Left lung (tissue), 14 donors: ENCODE measurements around the gene TRIM68. TPM values are rescaled to one million over a fixed set of nuclear protein-coding genes. Genes with fewer than 3 reads are reported as not detected.
A peak's percentile ranks its signal among the peaks of the same experiment; 100 is the strongest.

ENCODE experiments used
- ATAC-seq: fragments of 200-7000 bp; cut with Tn5 transposase; one replicate; pipeline ENCODE4 v1.9.1; 2020; ENCODE audit warnings: moderate library complexity
- DNase-seq, 4 donors: peaks; one replicate each; pipeline ENCODE4 v3.0.0-alpha.2; 2013 to 2020
- H3K27ac ChIP-seq, 2 donors: fragments of 200-600 bp; sonication (generic) in 1 of 2; one replicate each; pipeline versions ENCODE4 v1.5.0 to v1.8.0; 2020 to 2021
- H3K27me3 ChIP-seq, 2 donors: fragments of 200-600 bp; sonication (generic) in 1 of 2; one replicate each; pipeline versions ENCODE4 v1.5.0 to v1.8.0; 2020 to 2021
- H3K36me3 ChIP-seq, 2 donors: fragments of 200-600 bp; sonication (generic) in 1 of 2; one replicate each; pipeline versions ENCODE4 v1.5.0 to v1.8.0; 2020 to 2021
- H3K4me1 ChIP-seq, 2 donors: fragments of 200-600 bp; one replicate each; pipeline ENCODE4 v1.8.0; 2021
- H3K4me3 ChIP-seq, 2 donors: fragments of 200-600 bp; sonication (generic) in 1 of 2; one replicate each; pipeline versions ENCODE4 v1.5.0 to v1.8.0; 2020 to 2021; ENCODE audit warnings: mild to moderate bottlenecking in 1 of 2
- H3K9me3 ChIP-seq, 2 donors: fragments of 200-600 bp; sonication (generic) in 1 of 2; one replicate each; pipeline versions ENCODE4 v1.5.0 to v1.8.0; 2020 to 2021
- intact Hi-C, 2 donors: fragments of 100-400 bp; cut with DNase I; formaldehyde crosslinking; loops; one replicate each; pipeline versions ENCODE4 v1.11.2 to v1.14.2; 2022
- long read RNA-seq, 12 donors: library from polyadenylated mRNA in 2 of 12; unstranded in 2 of 12; transcript quantifications; one replicate each; pipeline ENCODE4 v2.0.0 and lab custom pipeline, GENCODE V29; 2019 to 2026
- polyA plus RNA-seq, 6 donors: library from polyadenylated mRNA; unstranded; fragments of 120-200 nt; gene quantifications; one replicate each; pipeline ENCODE4 v1.2.1, GENCODE V29; 2013; ENCODE audit not compliant: insufficient read length in 6 of 6
- total RNA-seq, 2 donors: library from RNA; stranded (reverse); fragmentation: NEBNext Ultra II Directional; extraction: Animal tissue kit (Norgen Biotek cat#: 25700); gene quantifications; one replicate each; pipeline ENCODE4 v1.2.1, GENCODE V29; 2021
- TF ChIP-seq, protein P1 (sequence below), 2 donors: fragments of 200-600 bp; sonication (generic) in 1 of 2; IDR thresholded peaks; one replicate each; pipeline versions ENCODE4 v1.5.0 to v1.8.0; 2021; ENCODE audit warnings: antibody characterized with exemption in 2 of 2
- donor health status: DM: no; HTN: yes; CAD: no.
- donor health status: DM: no; HTN: no; CAD: no.

TRIM68 gene, protein sequence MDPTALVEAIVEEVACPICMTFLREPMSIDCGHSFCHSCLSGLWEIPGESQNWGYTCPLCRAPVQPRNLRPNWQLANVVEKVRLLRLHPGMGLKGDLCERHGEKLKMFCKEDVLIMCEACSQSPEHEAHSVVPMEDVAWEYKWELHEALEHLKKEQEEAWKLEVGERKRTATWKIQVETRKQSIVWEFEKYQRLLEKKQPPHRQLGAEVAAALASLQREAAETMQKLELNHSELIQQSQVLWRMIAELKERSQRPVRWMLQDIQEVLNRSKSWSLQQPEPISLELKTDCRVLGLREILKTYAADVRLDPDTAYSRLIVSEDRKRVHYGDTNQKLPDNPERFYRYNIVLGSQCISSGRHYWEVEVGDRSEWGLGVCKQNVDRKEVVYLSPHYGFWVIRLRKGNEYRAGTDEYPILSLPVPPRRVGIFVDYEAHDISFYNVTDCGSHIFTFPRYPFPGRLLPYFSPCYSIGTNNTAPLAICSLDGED
- total RNA-seq (10 to 100 TPM; 12.5 to 14.1 TPM), polyA plus RNA-seq (10 to 100 TPM; 17.9 to 23.6 (median 19.0) TPM)
- long read RNA-seq, donor 1, partial matches to known transcripts, result 0 of 2 reads
- long read RNA-seq, donor 1, other reads (novel, unspliced or antisense), result 0 of 2 reads
- long read RNA-seq, donor 2, partial matches to known transcripts, result 0 of 3 reads
- long read RNA-seq, donor 2, other reads (novel, unspliced or antisense), result 0 of 3 reads
- long read RNA-seq, donor 3, partial matches to known transcripts, result 0 of 2 reads
- long read RNA-seq, donor 3, other reads (novel, unspliced or antisense), result 0 of 2 reads
- long read RNA-seq, donor 4, result 0 reads
- long read RNA-seq, donor 5, partial matches to known transcripts, result 0 of 2 reads
- long read RNA-seq, donor 5, other reads (novel, unspliced or antisense), result 0 of 2 reads
- long read RNA-seq, donor 6, partial matches to known transcripts, result 0 of 4 reads
- long read RNA-seq, donor 6, other reads (novel, unspliced or antisense), result 0 of 4 reads
- long read RNA-seq, donor 7, transcript TRIM68-205 (2 exons, 566 nt), result major isoform, 5 of 6 reads
- long read RNA-seq, donor 7, partial matches to known transcripts, result 0 of 6 reads
- long read RNA-seq, donor 7, other reads (novel, unspliced or antisense), result 0 of 6 reads
- long read RNA-seq, donor 8, partial matches to known transcripts, result 0 of 4 reads
- long read RNA-seq, donor 8, other reads (novel, unspliced or antisense), result 0 of 4 reads
- long read RNA-seq, donor 9, result 0 reads
- long read RNA-seq, donor 10, result 0 reads
- long read RNA-seq, donor 11, partial matches to known transcripts, result 0 of 6 reads
- long read RNA-seq, donor 11, other reads (novel, unspliced or antisense), result 0 of 6 reads
- long read RNA-seq, donor 12, partial matches to known transcripts, result 0 of 2 reads
- long read RNA-seq, donor 12, other reads (novel, unspliced or antisense), result 0 of 2 reads

DNA sequence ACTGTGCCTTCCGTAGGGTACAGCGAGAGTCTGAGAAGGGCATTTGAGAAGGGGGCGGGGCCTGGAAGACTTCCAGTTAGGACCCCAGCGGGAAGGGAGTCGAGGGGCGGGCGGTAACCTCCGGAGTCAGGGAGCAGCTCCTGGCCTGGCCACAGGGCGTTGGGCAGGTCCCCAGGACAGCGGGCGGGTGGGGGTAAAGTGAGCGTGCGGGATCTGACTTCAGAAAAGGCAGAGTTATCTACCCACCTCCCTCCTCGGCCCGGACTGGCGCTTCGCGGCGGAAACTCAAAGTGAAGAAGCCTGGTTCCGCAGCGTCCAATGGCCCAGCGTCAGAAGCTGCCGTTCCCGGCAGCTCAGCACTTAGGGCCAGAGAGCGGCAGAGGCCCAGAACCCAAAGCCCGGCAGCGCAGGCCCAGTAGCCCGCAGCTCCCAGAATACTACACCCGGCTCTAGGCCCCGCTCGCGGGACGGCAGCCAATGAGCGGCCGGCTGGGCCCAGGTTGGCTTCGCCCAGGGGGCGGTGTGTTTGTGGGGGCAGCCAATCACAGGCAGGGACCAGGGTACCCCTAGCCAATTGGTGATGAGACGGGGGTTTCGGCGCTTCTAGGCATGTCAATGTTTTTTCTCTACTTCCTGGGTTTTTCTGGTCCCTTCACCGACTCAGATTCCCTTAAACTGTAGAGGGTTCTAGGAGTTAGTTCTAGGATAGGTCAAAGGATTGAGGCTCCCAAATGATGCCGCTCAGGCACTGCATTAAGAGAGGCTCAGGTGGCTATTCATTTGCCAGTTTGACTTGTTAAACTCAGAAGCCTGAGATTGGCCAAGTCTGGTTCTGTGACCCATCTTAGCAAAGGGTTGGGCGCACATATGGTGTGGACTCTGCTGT, at the start of gene TRIM68:
Gene TRIM68, minus strand, starts transcription at position 451 of the 886 bp plus-strand sequence. CDS start 2,727 bp downstream, outside the sequence.
- peak; percentile 99 for ATAC-seq
- Histone ChIP-seq H3K9me3 (no peaks in the 10 kb centered on the region), H3K27me3 (no peaks in the 10 kb centered on the region), H3K27ac (peak within 1 kb of the TSS; percentile 92 to 93), H3K4me3 (peak within 1 kb of the TSS; percentile 63 to 70), H3K4me1 (peaks cover 0 to 22% of the 10 kb centered on the region in 2 donors), H3K36me3 (peaks cover 0 to 18% of the 10 kb centered on the region in 2 donors)
- intact Hi-C loops, result no loop called here
- TF ChIP-seq, protein P1, sequence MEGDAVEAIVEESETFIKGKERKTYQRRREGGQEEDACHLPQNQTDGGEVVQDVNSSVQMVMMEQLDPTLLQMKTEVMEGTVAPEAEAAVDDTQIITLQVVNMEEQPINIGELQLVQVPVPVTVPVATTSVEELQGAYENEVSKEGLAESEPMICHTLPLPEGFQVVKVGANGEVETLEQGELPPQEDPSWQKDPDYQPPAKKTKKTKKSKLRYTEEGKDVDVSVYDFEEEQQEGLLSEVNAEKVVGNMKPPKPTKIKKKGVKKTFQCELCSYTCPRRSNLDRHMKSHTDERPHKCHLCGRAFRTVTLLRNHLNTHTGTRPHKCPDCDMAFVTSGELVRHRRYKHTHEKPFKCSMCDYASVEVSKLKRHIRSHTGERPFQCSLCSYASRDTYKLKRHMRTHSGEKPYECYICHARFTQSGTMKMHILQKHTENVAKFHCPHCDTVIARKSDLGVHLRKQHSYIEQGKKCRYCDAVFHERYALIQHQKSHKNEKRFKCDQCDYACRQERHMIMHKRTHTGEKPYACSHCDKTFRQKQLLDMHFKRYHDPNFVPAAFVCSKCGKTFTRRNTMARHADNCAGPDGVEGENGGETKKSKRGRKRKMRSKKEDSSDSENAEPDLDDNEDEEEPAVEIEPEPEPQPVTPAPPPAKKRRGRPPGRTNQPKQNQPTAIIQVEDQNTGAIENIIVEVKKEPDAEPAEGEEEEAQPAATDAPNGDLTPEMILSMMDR (IDR thresholded peaks at IDR 0.05), result no peak
- peak; percentile 86 to 99 (median 96) for DNase-seq

DNA sequence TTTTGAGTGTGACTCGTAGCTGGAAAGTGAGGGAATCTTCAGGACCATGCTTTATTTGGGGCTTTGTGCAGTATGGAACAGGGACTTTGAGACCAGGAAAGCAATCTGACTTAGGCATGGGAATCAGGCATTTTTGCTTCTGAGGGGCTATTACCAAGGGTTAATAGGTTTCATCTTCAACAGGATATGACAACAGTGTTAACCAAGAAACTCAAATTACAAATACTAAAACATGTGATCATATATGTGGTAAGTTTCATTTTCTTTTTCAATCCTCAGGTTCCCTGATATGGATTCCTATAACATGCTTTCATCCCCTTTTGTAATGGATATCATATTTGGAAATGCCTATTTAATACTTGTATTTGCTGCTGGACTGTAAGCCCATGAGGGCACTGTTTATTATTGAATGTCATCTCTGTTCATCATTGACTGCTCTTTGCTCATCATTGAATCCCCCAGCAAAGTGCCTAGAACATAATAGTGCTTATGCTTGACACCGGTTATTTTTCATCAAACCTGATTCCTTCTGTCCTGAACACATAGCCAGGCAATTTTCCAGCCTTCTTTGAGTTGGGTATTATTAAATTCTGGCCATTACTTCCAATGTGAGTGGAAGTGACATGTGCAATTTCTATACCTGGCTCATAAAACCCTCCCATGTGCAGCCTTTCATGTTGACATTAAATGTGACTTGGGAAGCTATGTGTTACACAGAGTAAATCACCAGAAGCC, 46.8 kb upstream of the TRIM68 start:
- no peak for DNase-seq
- H3K4me1 ChIP-seq, result no peaks in the 10 kb centered on the region
- no peaks in the 10 kb centered on the region for H3K9me3 ChIP-seq
- TF ChIP-seq, protein P1 (IDR thresholded peaks at IDR 0.05), result no peak
- no peak overlapping the region for H3K27ac ChIP-seq
- H3K36me3 ChIP-seq, result no peaks in the 10 kb centered on the region
- H3K4me3 ChIP-seq, result no peak overlapping the region
- H3K27me3 ChIP-seq, result no peaks in the 10 kb centered on the region
- intact Hi-C loops, result no loop called here
- no peak for ATAC-seq

DNA sequence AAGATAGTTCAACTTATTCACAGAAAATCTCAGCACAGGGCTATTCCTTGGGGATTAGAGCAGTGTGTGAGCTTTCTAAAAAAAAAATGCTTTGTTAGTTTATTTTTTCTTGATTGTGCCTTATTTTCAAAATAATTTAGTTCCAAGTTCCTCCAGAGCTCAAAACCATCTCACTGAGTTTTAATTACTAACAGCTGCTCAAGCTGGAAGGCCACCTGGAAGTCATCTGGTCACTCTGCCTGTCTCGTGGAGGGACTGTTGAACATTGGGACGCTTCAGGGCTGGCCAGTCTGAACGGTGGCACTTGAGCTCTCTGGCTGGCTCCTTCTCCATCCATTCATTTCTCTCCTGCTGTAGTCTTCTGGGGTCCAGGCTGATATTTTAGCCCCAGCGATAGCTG, 39.7 kb upstream of the TRIM68 start:
- no peak for ATAC-seq
- no peak overlapping the region for H3K4me3 ChIP-seq
- no peaks in the 10 kb centered on the region for H3K4me1 ChIP-seq
- no peaks in the 10 kb centered on the region for H3K9me3 ChIP-seq
- no peak for DNase-seq
- no peaks in the 10 kb centered on the region for H3K36me3 ChIP-seq
- TF ChIP-seq, protein P1 (IDR thresholded peaks at IDR 0.05), result no peak
- no peak overlapping the region for H3K27ac ChIP-seq
- H3K27me3 ChIP-seq, result no peaks in the 10 kb centered on the region
- intact Hi-C loops, result no loop called here

DNA sequence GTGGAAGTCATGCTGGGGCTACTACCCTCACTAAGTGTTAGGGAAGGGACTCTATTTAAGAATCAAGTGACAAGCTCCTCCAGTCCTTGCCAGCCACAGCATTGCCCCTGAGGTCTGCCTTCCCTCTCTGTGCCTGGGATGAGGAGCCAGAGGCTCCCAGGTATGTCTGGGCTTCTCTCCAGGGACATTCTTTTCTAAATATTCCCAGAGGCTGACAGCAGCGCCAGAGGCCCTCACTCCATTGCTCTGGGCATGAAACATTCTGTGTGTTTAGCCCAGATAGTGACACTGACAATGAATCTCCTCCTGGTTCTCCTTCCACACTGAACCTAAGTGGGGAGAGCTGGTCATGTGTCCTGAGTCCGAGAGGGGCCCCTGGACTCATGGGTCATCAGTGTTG, 37.9 kb upstream of the TRIM68 start:
- Histone ChIP-seq H3K9me3 (no peaks in the 10 kb centered on the region), H3K4me3 (no peak overlapping the region), H3K27me3 (no peaks in the 10 kb centered on the region), H3K36me3 (no peaks in the 10 kb centered on the region), H3K4me1 (no peaks in the 10 kb centered on the region), H3K27ac (no peak overlapping the region)
- intact Hi-C loops, result no loop called here
- TF ChIP-seq, protein P1 (IDR thresholded peaks at IDR 0.05), result no peak
- DNase-seq, result no peak
- no peak for ATAC-seq
